ENCODE results near the gene TMEM79.

TMEM79 gene

GRCh38 chr1:156284112-156284511 is at the start of gene TMEM79:
Gene TMEM79 (plus strand): TSS chr1:156284325. CDS start chr1:156285227, 902 bp downstream.
- no peak for DNase-seq

GRCh38 chr1:156236164-156236563 is 48.0 kb upstream of the TMEM79 start:
- DNase-seq = no peak

- DNase-seq = no peak
Observed at GRCh38 chr1:156238248-156238647, 45.9 kb upstream of the TMEM79 start.

- no peak for DNase-seq
Observed at GRCh38 chr1:156241311-156241811, 42.8 kb upstream of the TMEM79 start.

GRCh38 chr1:156241926-156242325 is 42.2 kb upstream of the TMEM79 start, which contains the start of gene BGLAP:
Gene BGLAP (plus strand): TSS chr1:156242184. CDS start chr1:156242232, 48 bp downstream.
- no peak for DNase-seq

- no peak for DNase-seq
Observed at GRCh38 chr1:156242738-156243137, 41.4 kb upstream of the TMEM79 start.

- DNase-seq = no peak
Observed at GRCh38 chr1:156244126-156244525, 40.0 kb upstream of the TMEM79 start.

GRCh38 chr1:156244712-156245111 is 39.4 kb upstream of the TMEM79 start:
- no peak for DNase-seq

GRCh38 chr1:156245451-156246232 is 38.5 kb upstream of the TMEM79 start:
- DNase-seq = peak; percentile 34

GRCh38 chr1:156246241-156246780 is 37.8 kb upstream of the TMEM79 start:
- no peak for DNase-seq

- no peak for DNase-seq
Observed at GRCh38 chr1:156246781-156247459, 37.2 kb upstream of the TMEM79 start.

GRCh38 chr1:156247460-156248322 is 36.4 kb upstream of the TMEM79 start, which contains the start of gene PAQR6:
Gene PAQR6 (minus strand): TSS chr1:156248056. CDS start chr1:156246731, 1,325 bp downstream.
- DNase-seq = no peak

- DNase-seq = no peak
Observed at GRCh38 chr1:156248323-156248683, 35.8 kb upstream of the TMEM79 start.

- DNase-seq = no peak
Observed at GRCh38 chr1:156249593-156249992, 34.5 kb upstream of the TMEM79 start.

- no peak for DNase-seq
Observed at GRCh38 chr1:156251527-156251926, 32.6 kb upstream of the TMEM79 start.

GRCh38 chr1:156253634-156254033 is 30.5 kb upstream of the TMEM79 start:
- no peak for DNase-seq

GRCh38 chr1:156257711-156258110 is 26.4 kb upstream of the TMEM79 start:
- no peak for DNase-seq

- DNase-seq = no peak
Observed at GRCh38 chr1:156258859-156259258, 25.3 kb upstream of the TMEM79 start.

- no peak for DNase-seq
Observed at GRCh38 chr1:156259805-156260204, 24.3 kb upstream of the TMEM79 start.

- DNase-seq = no peak
Observed at GRCh38 chr1:156260896-156261295, 23.2 kb upstream of the TMEM79 start.

- no peak for DNase-seq
Observed at GRCh38 chr1:156262461-156263287, 21.5 kb upstream of the TMEM79 start.

GRCh38 chr1:156263288-156263655 is 20.9 kb upstream of the TMEM79 start:
- DNase-seq = no peak

Data from activated gamma-delta T cell treated with Interleukin-2 at 50 U/mL for 16 hours (primary cell).